Measurements from ENCODE around the gene ERCC8. TPM values are rescaled to one million over a fixed set of nuclear protein-coding genes. Genes with fewer than 3 reads are reported as not detected.

Gene ERCC8
- total and polyA plus RNA-seq, 2 of the 13 experiments (the other 11 are each of a cell fraction or from before 2014, with no cell fraction given) = 24.4 to 35.2 TPM

- TF ChIP-seq, protein P1, sequence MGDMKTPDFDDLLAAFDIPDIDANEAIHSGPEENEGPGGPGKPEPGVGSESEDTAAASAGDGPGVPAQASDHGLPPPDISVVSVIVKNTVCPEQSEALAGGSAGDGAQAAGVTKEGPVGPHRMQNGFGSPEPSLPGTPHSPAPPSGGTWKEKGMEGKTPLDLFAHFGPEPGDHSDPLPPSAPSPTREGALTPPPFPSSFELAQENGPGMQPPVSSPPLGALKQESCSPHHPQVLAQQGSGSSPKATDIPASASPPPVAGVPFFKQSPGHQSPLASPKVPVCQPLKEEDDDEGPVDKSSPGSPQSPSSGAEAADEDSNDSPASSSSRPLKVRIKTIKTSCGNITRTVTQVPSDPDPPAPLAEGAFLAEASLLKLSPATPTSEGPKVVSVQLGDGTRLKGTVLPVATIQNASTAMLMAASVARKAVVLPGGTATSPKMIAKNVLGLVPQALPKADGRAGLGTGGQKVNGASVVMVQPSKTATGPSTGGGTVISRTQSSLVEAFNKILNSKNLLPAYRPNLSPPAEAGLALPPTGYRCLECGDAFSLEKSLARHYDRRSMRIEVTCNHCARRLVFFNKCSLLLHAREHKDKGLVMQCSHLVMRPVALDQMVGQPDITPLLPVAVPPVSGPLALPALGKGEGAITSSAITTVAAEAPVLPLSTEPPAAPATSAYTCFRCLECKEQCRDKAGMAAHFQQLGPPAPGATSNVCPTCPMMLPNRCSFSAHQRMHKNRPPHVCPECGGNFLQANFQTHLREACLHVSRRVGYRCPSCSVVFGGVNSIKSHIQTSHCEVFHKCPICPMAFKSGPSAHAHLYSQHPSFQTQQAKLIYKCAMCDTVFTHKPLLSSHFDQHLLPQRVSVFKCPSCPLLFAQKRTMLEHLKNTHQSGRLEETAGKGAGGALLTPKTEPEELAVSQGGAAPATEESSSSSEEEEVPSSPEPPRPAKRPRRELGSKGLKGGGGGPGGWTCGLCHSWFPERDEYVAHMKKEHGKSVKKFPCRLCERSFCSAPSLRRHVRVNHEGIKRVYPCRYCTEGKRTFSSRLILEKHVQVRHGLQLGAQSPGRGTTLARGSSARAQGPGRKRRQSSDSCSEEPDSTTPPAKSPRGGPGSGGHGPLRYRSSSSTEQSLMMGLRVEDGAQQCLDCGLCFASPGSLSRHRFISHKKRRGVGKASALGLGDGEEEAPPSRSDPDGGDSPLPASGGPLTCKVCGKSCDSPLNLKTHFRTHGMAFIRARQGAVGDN (CRISPR knock-in tag; IDR thresholded peaks at IDR 0.05) = 0 out of 2 replicates have a peak, but pooled peaks have one; percentile 12
- TF ChIP-seq ZNF337 (CRISPR knock-in tag; IDR thresholded peaks at IDR 0.05; ENCODE audit: borderline replicate concordance, low read depth) (0 out of 2 replicates have a peak, but pooled peaks have one; percentile 4), TRAFD1 (CRISPR knock-in tag; IDR thresholded peaks at IDR 0.05; ENCODE audit: borderline replicate concordance) (no peak), ZBTB2 (CRISPR knock-in tag; IDR thresholded peaks at IDR 0.05; ENCODE audit: low read depth) (no peak), ZNF333 (CRISPR knock-in tag; IDR thresholded peaks at IDR 0.05; ENCODE audit: borderline replicate concordance) (0 out of 2 replicates have a peak, but pooled peaks have one; percentile 9), TEAD2 (CRISPR knock-in tag; IDR thresholded peaks at IDR 0.05) (no peak), ZNF225 (CRISPR knock-in tag; IDR thresholded peaks at IDR 0.05) (no peak), GPBP1L1 (CRISPR knock-in tag; IDR thresholded peaks at IDR 0.05) (no peak), MED13 (CRISPR knock-in tag; IDR thresholded peaks at IDR 0.05) (no peak), HOXA9 (CRISPR knock-in tag; IDR thresholded peaks at IDR 0.05; ENCODE audit: borderline replicate concordance) (no peak)
- TF ChIP-seq, protein P2, sequence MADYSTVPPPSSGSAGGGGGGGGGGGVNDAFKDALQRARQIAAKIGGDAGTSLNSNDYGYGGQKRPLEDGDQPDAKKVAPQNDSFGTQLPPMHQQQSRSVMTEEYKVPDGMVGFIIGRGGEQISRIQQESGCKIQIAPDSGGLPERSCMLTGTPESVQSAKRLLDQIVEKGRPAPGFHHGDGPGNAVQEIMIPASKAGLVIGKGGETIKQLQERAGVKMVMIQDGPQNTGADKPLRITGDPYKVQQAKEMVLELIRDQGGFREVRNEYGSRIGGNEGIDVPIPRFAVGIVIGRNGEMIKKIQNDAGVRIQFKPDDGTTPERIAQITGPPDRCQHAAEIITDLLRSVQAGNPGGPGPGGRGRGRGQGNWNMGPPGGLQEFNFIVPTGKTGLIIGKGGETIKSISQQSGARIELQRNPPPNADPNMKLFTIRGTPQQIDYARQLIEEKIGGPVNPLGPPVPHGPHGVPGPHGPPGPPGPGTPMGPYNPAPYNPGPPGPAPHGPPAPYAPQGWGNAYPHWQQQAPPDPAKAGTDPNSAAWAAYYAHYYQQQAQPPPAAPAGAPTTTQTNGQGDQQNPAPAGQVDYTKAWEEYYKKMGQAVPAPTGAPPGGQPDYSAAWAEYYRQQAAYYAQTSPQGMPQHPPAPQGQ (CRISPR knock-in tag; IDR thresholded peaks at IDR 0.05; ENCODE audit: borderline replicate concordance) = no peak
- TF ChIP-seq, protein P3, sequence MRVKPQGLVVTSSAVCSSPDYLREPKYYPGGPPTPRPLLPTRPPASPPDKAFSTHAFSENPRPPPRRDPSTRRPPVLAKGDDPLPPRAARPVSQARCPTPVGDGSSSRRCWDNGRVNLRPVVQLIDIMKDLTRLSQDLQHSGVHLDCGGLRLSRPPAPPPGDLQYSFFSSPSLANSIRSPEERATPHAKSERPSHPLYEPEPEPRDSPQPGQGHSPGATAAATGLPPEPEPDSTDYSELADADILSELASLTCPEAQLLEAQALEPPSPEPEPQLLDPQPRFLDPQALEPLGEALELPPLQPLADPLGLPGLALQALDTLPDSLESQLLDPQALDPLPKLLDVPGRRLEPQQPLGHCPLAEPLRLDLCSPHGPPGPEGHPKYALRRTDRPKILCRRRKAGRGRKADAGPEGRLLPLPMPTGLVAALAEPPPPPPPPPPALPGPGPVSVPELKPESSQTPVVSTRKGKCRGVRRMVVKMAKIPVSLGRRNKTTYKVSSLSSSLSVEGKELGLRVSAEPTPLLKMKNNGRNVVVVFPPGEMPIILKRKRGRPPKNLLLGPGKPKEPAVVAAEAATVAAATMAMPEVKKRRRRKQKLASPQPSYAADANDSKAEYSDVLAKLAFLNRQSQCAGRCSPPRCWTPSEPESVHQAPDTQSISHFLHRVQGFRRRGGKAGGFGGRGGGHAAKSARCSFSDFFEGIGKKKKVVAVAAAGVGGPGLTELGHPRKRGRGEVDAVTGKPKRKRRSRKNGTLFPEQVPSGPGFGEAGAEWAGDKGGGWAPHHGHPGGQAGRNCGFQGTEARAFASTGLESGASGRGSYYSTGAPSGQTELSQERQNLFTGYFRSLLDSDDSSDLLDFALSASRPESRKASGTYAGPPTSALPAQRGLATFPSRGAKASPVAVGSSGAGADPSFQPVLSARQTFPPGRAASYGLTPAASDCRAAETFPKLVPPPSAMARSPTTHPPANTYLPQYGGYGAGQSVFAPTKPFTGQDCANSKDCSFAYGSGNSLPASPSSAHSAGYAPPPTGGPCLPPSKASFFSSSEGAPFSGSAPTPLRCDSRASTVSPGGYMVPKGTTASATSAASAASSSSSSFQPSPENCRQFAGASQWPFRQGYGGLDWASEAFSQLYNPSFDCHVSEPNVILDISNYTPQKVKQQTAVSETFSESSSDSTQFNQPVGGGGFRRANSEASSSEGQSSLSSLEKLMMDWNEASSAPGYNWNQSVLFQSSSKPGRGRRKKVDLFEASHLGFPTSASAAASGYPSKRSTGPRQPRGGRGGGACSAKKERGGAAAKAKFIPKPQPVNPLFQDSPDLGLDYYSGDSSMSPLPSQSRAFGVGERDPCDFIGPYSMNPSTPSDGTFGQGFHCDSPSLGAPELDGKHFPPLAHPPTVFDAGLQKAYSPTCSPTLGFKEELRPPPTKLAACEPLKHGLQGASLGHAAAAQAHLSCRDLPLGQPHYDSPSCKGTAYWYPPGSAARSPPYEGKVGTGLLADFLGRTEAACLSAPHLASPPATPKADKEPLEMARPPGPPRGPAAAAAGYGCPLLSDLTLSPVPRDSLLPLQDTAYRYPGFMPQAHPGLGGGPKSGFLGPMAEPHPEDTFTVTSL (CRISPR knock-in tag; IDR thresholded peaks at IDR 0.05; ENCODE audit: borderline replicate concordance) = no peak
Observed at GRCh38 chr5:60945813-60946187, 930 bp upstream of the ERCC8 start (continued).
